ENCODE results near the gene KRTAP10-9.
"Not testable (repeated sequence)": the region's sequence is repeated elsewhere in the genome, so short reads cannot be mapped to it uniquely, and the experiment has no call there.

Gene KRTAP10-9

DNA sequence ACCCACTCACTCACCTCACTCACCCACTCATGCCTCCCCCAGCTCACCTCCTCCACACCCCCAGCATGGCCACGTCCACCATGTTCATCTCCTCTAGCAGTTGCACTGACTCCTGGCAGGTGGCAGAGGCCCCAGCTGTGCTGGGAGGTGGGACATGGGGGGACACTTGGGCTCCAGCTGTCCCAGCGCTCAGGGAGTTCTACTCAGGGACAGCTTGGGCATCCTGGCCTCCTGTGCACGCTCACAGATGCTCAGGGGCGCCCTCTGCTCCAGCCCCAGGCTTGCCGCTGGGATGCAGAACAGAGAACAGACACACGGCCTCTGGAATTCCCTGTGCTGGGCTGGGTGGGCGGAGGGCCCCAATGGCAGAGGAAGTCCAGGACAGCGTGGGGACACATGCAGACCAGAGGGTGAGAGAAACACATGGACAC lies 9.8 kb upstream of the KRTAP10-9 start:
- TF ChIP-seq, protein P1, sequence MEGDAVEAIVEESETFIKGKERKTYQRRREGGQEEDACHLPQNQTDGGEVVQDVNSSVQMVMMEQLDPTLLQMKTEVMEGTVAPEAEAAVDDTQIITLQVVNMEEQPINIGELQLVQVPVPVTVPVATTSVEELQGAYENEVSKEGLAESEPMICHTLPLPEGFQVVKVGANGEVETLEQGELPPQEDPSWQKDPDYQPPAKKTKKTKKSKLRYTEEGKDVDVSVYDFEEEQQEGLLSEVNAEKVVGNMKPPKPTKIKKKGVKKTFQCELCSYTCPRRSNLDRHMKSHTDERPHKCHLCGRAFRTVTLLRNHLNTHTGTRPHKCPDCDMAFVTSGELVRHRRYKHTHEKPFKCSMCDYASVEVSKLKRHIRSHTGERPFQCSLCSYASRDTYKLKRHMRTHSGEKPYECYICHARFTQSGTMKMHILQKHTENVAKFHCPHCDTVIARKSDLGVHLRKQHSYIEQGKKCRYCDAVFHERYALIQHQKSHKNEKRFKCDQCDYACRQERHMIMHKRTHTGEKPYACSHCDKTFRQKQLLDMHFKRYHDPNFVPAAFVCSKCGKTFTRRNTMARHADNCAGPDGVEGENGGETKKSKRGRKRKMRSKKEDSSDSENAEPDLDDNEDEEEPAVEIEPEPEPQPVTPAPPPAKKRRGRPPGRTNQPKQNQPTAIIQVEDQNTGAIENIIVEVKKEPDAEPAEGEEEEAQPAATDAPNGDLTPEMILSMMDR (IDR thresholded peaks at IDR 0.05; ENCODE audit: low read depth, low read length, missing control alignments) = no peak
- no peak overlapping the region for H3K4me3 ChIP-seq (replicated peaks; ENCODE audit: low read depth, low read length)
- DNase-seq (ENCODE audit: extremely low read depth, low read depth) = no peak

DNA sequence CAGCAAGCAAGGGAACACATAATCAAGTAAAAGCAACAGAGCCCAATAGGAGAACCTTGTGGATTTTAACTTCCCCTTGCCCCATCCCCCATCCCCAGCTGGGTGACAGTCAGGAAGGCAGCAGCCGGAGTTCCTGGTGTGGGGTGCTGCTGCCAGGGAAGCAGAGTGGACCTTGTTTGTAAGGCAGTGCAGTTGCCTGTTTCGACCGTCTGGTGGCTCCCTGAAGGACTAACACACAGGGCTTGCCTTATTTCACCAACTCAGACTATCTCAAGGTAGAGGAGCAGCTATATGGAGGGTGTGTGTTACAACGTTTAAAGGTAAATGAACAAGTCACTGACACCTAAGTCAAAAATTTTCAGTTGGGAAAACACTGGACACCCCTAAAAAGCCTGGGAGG lies 8.4 kb upstream of the KRTAP10-9 start:
- H3K4me3 ChIP-seq (replicated peaks; ENCODE audit: low read depth, low read length) = no peak overlapping the region
- no peak for DNase-seq (ENCODE audit: extremely low read depth, low read depth)
- TF ChIP-seq, protein P1 (IDR thresholded peaks at IDR 0.05; ENCODE audit: low read depth, low read length, missing control alignments) = peak; percentile 4

DNA sequence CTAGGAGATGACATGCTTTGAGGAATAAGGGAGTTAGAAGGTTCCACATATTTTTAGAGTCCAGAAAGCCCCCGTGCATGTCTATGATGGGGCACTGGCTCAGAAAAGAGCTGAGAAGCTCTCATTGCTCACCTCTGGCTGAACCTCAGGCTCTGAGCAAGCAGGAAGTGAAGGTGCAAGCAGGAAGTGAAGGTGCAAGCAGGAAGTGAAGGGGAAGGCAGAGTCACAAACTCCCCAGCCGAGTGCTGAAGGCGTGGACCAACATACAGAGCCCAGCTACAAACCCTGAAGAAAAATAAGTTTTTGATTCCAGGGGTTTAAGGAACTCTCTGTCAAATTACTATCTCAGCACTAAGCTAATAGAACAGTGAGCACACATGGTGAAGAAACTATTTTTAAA lies 8.0 kb upstream of the KRTAP10-9 start:
- H3K4me3 ChIP-seq (replicated peaks; ENCODE audit: low read depth, low read length) = no peak overlapping the region
- no peak for DNase-seq (ENCODE audit: extremely low read depth, low read depth)
- TF ChIP-seq, protein P1 (IDR thresholded peaks at IDR 0.05; ENCODE audit: low read depth, low read length, missing control alignments) = no peak

DNA sequence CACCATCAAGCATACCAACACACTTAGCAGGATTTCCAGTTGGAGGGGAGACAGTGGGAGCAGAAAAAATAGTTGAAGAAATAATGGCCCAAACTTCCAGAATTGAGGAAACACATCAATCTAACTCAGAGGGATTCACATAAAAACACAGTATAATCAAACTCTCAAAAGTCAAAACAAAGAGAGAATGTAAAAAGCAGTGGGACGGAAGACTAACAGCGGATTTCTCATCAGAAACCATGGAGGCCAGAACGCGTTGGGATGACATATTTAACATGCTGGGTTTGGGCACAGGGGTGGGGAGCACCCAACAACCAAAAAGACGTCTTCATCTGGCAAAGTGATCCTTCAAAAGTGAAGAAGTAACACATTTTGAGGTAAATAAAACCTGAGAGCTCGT lies 7.0 kb upstream of the KRTAP10-9 start:
- DNase-seq (ENCODE audit: extremely low read depth, low read depth) = no peak

DNA sequence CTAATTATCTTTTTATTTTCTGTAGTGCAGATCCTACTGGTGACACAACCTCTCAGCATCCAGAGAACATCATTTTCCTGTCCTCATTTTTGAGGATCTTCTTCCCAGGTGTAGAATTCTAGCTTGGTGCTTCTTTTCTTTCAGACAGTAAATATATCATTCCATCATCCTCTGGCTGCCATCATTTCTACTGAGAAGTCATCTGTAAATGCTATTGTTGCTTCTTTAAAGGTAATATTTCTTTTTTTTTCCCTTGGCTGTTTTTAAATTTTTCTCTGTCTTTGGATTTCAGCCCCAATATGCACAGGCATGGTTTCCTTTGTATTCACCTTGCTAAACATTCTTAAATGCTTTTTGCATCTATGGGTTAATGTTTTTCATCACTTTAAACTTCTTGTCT lies 3.3 kb upstream of the KRTAP10-9 start:
- no peak overlapping the region for H3K4me3 ChIP-seq (replicated peaks; ENCODE audit: low read depth, low read length)

More for the DNA sequence above, 7.0 kb upstream of the KRTAP10-9 start:
- no peak overlapping the region for H3K4me3 ChIP-seq (replicated peaks; ENCODE audit: low read depth, low read length)
- TF ChIP-seq, protein P1 (IDR thresholded peaks at IDR 0.05; ENCODE audit: low read depth, low read length, missing control alignments) = no peak

DNA sequence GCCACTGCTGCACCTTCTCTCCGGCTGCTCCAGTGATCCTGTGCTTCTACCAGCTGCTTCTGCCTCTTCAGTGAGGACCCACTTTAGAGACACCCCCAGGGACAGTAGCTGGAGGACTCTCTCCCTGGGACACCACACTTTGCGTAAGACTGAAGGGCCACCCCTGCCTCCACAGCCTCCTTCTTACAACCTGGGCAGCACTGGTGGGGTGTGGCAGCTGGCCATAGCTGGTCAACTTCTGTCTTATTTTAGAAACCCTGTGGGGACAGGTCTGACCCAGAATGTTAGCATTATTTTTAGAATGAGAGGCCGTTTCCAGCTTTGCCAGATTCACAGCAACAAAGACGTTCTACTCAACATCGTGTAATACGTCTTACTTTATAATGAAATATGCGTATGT lies 1.1 kb upstream of the KRTAP10-9 start:
- no peak for DNase-seq (ENCODE audit: extremely low read depth, low read depth)
- no peak overlapping the region for H3K4me3 ChIP-seq (replicated peaks; ENCODE audit: low read depth, low read length)
- TF ChIP-seq, protein P1 (IDR thresholded peaks at IDR 0.05; ENCODE audit: low read depth, low read length, missing control alignments) = no peak

More for the DNA sequence above, 3.3 kb upstream of the KRTAP10-9 start:
- TF ChIP-seq, protein P1 (IDR thresholded peaks at IDR 0.05; ENCODE audit: low read depth, low read length, missing control alignments) = no peak
- no peak for DNase-seq (ENCODE audit: extremely low read depth, low read depth)

DNA sequence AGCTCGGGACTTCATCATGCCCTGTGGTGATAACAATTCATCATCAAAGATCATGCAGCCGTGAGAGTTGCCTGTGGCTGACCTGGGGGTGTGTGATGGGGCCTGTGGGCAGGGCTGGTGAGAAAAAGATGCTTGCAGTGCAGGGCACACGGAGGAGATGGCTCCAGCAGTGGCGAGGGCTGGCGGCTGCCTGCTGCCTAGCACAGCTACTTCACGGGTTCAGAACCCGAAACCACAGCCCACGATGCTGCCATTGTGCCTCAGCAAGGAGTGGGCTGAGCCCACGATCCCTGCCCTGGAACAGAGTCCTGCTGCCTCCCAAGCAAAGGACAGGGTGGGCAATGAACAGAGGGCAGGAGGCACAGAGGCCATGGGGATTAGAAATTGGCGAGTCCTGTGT lies 631 bp upstream of the KRTAP10-9 start:
- TF ChIP-seq, protein P1 (IDR thresholded peaks at IDR 0.05; ENCODE audit: low read depth, low read length, missing control alignments) = no peak
- no peak for DNase-seq (ENCODE audit: extremely low read depth, low read depth)
- H3K4me3 ChIP-seq (replicated peaks; ENCODE audit: low read depth, low read length) = no peak overlapping the region

DNA sequence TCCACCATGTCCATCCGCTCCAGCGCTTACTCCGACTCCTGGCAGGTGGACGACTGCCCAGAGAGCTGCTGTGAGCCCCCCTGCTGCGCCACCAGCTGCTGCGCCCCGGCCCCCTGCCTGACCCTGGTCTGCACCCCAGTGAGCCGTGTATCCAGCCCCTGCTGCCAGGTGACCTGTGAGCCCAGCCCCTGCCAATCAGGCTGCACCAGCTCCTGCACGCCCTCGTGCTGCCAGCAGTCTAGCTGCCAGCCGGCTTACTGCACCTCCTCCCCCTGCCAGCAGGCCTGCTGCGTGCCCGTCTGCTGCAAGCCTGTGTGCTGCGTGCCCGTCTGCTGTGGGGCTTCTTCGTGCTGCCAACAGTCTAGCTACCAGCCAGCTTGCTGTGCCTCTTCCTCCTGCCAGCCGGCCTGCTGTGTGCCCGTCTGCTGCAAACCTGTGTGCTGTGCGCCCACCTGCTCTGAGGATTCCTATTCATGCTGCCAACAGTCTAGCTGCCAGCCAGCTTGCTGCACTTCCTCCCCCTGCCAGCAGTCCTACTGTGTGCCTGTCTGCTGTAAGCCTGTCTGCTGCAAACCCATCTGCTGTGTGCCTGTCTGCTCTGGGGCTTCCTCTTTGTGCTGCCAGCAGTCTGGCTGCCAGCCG lies 409 bp downstream of the KRTAP10-9 start:
- not testable (repeated sequence) for DNase-seq (ENCODE audit: extremely low read depth, low read depth); H3K4me3 ChIP-seq (replicated peaks; ENCODE audit: low read depth, low read length)

DNA sequence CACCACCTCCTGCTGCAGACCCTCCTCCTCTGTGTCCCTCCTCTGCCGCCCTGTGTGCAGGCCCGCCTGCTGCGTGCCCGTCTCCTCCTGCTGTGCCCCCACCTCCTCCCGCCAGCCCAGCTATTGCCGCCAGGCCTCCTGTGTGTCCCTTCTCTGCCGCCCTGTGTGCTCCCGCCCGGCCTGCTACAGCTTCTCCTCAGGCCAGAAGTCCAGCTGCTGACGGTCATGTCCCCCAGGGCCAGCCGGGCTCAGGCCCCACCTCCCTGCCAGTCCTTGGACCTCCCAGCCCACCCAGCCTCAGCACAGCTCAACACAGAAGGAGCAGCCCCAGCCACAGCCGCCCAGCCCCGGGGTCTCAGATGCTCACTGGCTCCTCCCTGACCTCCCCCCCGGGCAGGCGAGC lies 939 bp downstream of the KRTAP10-9 start:
- DNase-seq (ENCODE audit: extremely low read depth, low read depth); H3K4me3 ChIP-seq (replicated peaks; ENCODE audit: low read depth, low read length): not testable (repeated sequence)
